ENCODE data around the gene CYTH3. TPM values are rescaled to one million over a fixed set of nuclear protein-coding genes. Genes with fewer than 3 reads are reported as not detected.

The CYTH3 gene
- total RNA-seq, 2 donors from 2014 or later: 31.5 to 35.4 TPM

- intact Hi-C loops (cut with DNase I): no loop called here
- DNase-seq (ENCODE audit: low spot score): peak; percentile 37
These were observed 123.6 kb downstream of the CYTH3 start for GRCh38 chr7:6148724-6149360.

- intact Hi-C loops (cut with DNase I): no loop called here
- DNase-seq (ENCODE audit: low spot score): peak; percentile 46
These were observed 124.8 kb downstream of the CYTH3 start for GRCh38 chr7:6147627-6148026.

GRCh38 chr7:6146666-6147065 lies 125.8 kb downstream of the CYTH3 start:
- DNase-seq (ENCODE audit: low spot score): no peak
- intact Hi-C loops (cut with DNase I): no loop called here

GRCh38 chr7:6143997-6144396 lies 128.4 kb downstream of the CYTH3 start:
- intact Hi-C loops (cut with DNase I): no loop called here

GRCh38 chr7:6142871-6143380 lies 129.5 kb downstream of the CYTH3 start:
- peak; percentile 58 for DNase-seq (ENCODE audit: low spot score)
- intact Hi-C loops (cut with DNase I): no loop called here

More at GRCh38 chr7:6143997-6144396, 128.4 kb downstream of the CYTH3 start:
- DNase-seq (ENCODE audit: low spot score): no peak

- DNase-seq (ENCODE audit: low spot score): peak; percentile 75
- intact Hi-C loops (cut with DNase I): loop anchor here in 1 of 2 donors (5.0 kb wide), 1 partner anchor 458 kb away; no protein-coding TSS in a partner anchor
These were observed 133.0 kb downstream of the CYTH3 start for GRCh38 chr7:6139189-6139996.

- no peak for DNase-seq (ENCODE audit: low spot score)
- intact Hi-C loops (cut with DNase I): loop anchor here in 1 of 2 donors (5.0 kb wide), 1 partner anchor 461 kb away; no protein-coding TSS in a partner anchor
These were observed 135.9 kb downstream of the CYTH3 start for GRCh38 chr7:6136475-6136874.

GRCh38 chr7:6133249-6133648 lies 139.2 kb downstream of the CYTH3 start:
- no peak for DNase-seq (ENCODE audit: low spot score)
- intact Hi-C loops (cut with DNase I): no loop called here

GRCh38 chr7:6130007-6130587 lies 142.3 kb downstream of the CYTH3 start:
- DNase-seq (ENCODE audit: low spot score): peak; percentile 64
- intact Hi-C loops (cut with DNase I): no loop called here

GRCh38 chr7:6128205-6128604 lies 144.2 kb downstream of the CYTH3 start:
- intact Hi-C loops (cut with DNase I): no loop called here
- no peak for DNase-seq (ENCODE audit: low spot score)

GRCh38 chr7:6127110-6127490 lies 145.3 kb downstream of the CYTH3 start:
- intact Hi-C loops (cut with DNase I): no loop called here
- DNase-seq (ENCODE audit: low spot score): no peak

- DNase-seq (ENCODE audit: low spot score): no peak
- intact Hi-C loops (cut with DNase I): no loop called here
These were observed 148.6 kb downstream of the CYTH3 start for GRCh38 chr7:6123843-6124242.

GRCh38 chr7:6121141-6121540 lies 151.3 kb downstream of the CYTH3 start:
- intact Hi-C loops (cut with DNase I): no loop called here
- no peak for DNase-seq (ENCODE audit: low spot score)

GRCh38 chr7:6117533-6117932 lies 154.9 kb downstream of the CYTH3 start:
- DNase-seq (ENCODE audit: low spot score): no peak
- intact Hi-C loops (cut with DNase I): no loop called here

- DNase-seq (ENCODE audit: low spot score): no peak
- intact Hi-C loops (cut with DNase I): no loop called here
These were observed 156.2 kb downstream of the CYTH3 start for GRCh38 chr7:6116211-6116610.

Other genes with a start within 250 kb of the CYTH3 start
- gene ANKRD61, start 241.2 kb downstream of the CYTH3 start, total RNA-seq: under 1 TPM in 1 of 2 donors, not detected in 1; 0.42 TPM
- 10 to 100 TPM; 40.2 to 55.5 TPM for gene EIF2AK1, start 213.4 kb downstream of the CYTH3 start, total RNA-seq
- gene USP42, start 167.7 kb downstream of the CYTH3 start, total RNA-seq: 10 to 100 TPM in 1 of 2 donors, 1 to 10 TPM in 1; 8.3 to 11.2 TPM
- gene FAM220A, start 76.3 kb upstream of the CYTH3 start, total RNA-seq: 10 to 100 TPM; 13.2 to 16.0 TPM
- 100 to 1,000 TPM; 198 to 227 TPM for gene RAC1, start 101.9 kb upstream of the CYTH3 start, total RNA-seq
- gene DAGLB, start 175.3 kb upstream of the CYTH3 start, total RNA-seq: 10 to 100 TPM; 10.7 to 14.6 TPM
- gene KDELR2, start 211.5 kb upstream of the CYTH3 start, total RNA-seq: 100 to 1,000 TPM; 150 to 159 TPM

Data from posterior vena cava (tissue), 2 donors.